Fibroblast of lung (primary cell): ENCODE data around the gene PGA4. TPM values are rescaled to one million over a fixed set of nuclear protein-coding genes. Genes with fewer than 3 reads are reported as not detected.

Experiments
- DNase-seq, 2 donors: peaks; one replicate each; pipeline versions ENCODE4 v3.0.0 to v3.0.0-alpha.2; 2010; ENCODE audit warnings: low read depth in 2 of 2
- H2AFZ ChIP-seq: 2 replicates; pipeline ENCODE4 v1.5.1; 2012; ENCODE audit warnings: low read length, control low read depth, inconsistent platforms
- H3K27ac ChIP-seq: 2 replicates; pipeline ENCODE4 v1.5.1; 2011; ENCODE audit warnings: low read length, control low read depth; ENCODE audit not compliant: insufficient read depth
- H3K27me3 ChIP-seq: 2 replicates; pipeline ENCODE4 v1.5.1; 2011; ENCODE audit warnings: mild to moderate bottlenecking, low read length; ENCODE audit not compliant: control insufficient read depth, insufficient read depth
- H3K36me3 ChIP-seq: 2 replicates; pipeline ENCODE4 v1.5.1; 2011; ENCODE audit warnings: low read length; ENCODE audit not compliant: control insufficient read depth, insufficient read depth
- H3K4me1 ChIP-seq: 2 replicates; pipeline ENCODE4 v1.5.1; 2011; ENCODE audit warnings: low read length; ENCODE audit not compliant: control insufficient read depth, insufficient read depth; ENCODE audit errors: extremely low read depth
- H3K4me2 ChIP-seq: 2 replicates; pipeline ENCODE4 v1.5.1; 2011; ENCODE audit warnings: low read length, control low read depth; ENCODE audit not compliant: insufficient read depth; ENCODE audit errors: extremely low read depth
- H3K4me3 ChIP-seq, 4 experiments: fragments of 200-600 bp in 1 of 4; sonication (generic) in 1 of 4; replicated peaks in 1 of 4; 2 replicates each; pipeline ENCODE4 v1.5.1; 2011 to 2016; ENCODE audit warnings: low read length in 4 of 4, low read depth in 3 of 4, mild to moderate bottlenecking in 3 of 4, control low read depth in 2 of 4, inconsistent platforms in 1 of 4, mixed read lengths in 1 of 4; ENCODE audit not compliant: insufficient read depth in 1 of 4; ENCODE audit errors: control extremely low read depth in 1 of 4
- H3K79me2 ChIP-seq: 2 replicates; pipeline ENCODE4 v1.5.1; 2012; ENCODE audit warnings: mild to moderate bottlenecking, low read length, inconsistent platforms; ENCODE audit not compliant: control insufficient read depth, insufficient read depth
- H3K9ac ChIP-seq: 2 replicates; pipeline ENCODE4 v1.5.1; 2011; ENCODE audit warnings: mild to moderate bottlenecking, low read length, control low read depth; ENCODE audit not compliant: insufficient read depth
- H3K9me3 ChIP-seq: 2 replicates; pipeline ENCODE4 v1.5.1; 2012; ENCODE audit warnings: low read depth, low read length; ENCODE audit not compliant: control insufficient read depth, insufficient read depth
- H4K20me1 ChIP-seq: 2 replicates; pipeline ENCODE4 v1.5.1; 2011; ENCODE audit warnings: low read length; ENCODE audit not compliant: control insufficient read depth, insufficient read depth; ENCODE audit errors: extremely low read depth
- EZH2 ChIP-seq: IDR thresholded peaks from 2 replicates; pipeline ENCODE4 v1.5.1; 2012; ENCODE audit warnings: low read length, control low read depth, mild to moderate bottlenecking; ENCODE audit errors: missing control alignments
- polyA plus RNA-seq, 2 donors: library from polyadenylated mRNA; depleted of rRNA in 1 of 2; stranded (reverse) in 1 of 2; unstranded in 1 of 2; fragments of >200 nt; gene quantifications; 2 replicates each; pipeline ENCODE4 v1.2.1, GENCODE V29; 2011 to 2012; ENCODE audit warnings: missing spikeins in 1 of 2
- total RNA-seq: library from RNA; depleted of rRNA; stranded (reverse); fragments of >200 nt; gene quantifications from 2 replicates; pipeline ENCODE4 v1.2.1, GENCODE V29; 2014
- TF ChIP-seq, protein P1 (sequence below), 2 donors: IDR thresholded peaks in 1 of 2; conservative IDR thresholded peaks in 1 of 2; 1 replicate in 1 of 2; 2 replicates in 1 of 2; pipeline ENCODE4 v1.5.1; 2011 to 2012; ENCODE audit warnings: low read length in 2 of 2, control low read depth in 1 of 2, inconsistent platforms in 1 of 2, low read depth in 1 of 2, mild to moderate bottlenecking in 1 of 2

Gene PGA4
- total and polyA plus RNA-seq, 2 donors (not counting 1 experiment from before 2014, with no cell fraction given), result 0.28 to 2.3 TPM

DNA sequence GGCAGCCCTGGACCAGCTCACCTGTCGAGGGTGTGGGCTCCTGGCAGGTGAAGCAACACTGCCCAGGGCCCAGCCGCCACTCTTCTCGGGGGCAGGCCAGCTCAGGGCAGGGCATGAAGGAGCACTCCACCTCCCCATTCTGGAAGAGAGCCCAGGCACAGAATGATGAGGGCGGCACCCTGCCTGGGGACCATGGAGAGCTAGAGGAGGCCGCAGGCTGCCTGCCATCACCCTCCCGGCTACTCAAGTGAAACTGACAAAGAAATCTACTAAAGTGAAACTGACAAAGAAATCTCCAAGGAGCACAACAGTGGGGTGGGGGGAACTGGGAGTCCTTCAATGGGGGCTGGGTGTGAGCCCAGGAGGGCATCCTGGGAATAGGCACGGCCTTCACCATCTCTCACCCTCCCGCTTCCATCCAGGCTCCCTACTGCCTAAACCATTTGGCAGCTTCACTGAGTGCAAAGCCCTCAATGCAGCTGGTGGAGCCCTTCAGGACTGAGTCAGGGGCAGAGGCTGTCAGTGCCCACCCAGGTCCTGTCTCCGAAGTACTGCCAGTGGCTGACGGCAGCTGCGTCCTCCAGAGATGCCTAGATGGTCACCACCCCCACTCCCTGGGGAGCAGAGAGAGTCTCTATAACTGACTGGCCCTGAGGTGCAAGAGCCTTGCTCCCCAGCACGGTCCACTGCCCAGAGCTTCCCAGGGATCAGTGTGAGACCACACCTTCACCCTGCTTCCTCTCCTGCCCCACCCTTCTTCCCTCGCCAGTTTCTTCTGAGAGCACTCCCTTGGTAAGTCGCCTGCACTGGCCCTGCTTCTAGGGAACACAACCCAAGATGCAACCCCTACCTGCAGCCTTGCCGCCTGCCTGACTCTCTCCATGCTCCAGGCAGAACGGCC lies 51.3 kb downstream of the PGA4 start:
- Histone ChIP-seq H4K20me1 (no peaks in the 10 kb centered on the region), H3K4me3 (no peak overlapping the region), H3K4me2 (no peak overlapping the region), H3K27ac (no peak overlapping the region), H2AFZ (no peak overlapping the region), H3K79me2 (no peaks in the 10 kb centered on the region), H3K36me3 (no peaks in the 10 kb centered on the region), H3K4me1 (no peaks in the 10 kb centered on the region), H3K9ac (no peak overlapping the region), H3K27me3 (no peaks in the 10 kb centered on the region), H3K9me3 (no peaks in the 10 kb centered on the region)
- TF ChIP-seq EZH2, result no peak
- no peak for DNase-seq

DNA sequence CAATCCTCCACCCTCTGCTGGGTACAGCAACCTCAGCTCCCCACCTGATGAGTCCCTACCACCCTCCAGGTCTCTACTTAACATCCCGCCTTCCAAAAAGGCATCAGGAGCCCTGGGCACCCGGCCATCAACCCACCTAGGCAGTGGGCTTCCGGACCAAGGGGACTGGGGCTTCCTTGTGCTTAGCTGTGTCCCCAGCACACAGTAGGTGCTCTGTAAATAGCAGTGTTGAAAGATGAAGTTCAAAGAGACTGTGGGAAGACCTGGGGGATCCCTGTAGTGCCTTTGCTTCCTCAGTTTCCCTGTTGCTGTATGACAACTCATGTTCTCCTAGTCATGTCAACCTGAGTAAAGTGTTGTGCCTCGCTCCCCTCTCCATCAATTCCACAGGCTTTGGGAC lies 51.9 kb downstream of the PGA4 start:
- no peak overlapping the region for H3K27ac ChIP-seq
- no peaks in the 10 kb centered on the region for H4K20me1 ChIP-seq
- H3K79me2 ChIP-seq, result no peaks in the 10 kb centered on the region
- no peaks in the 10 kb centered on the region for H3K27me3 ChIP-seq
- TF ChIP-seq, protein P1, sequence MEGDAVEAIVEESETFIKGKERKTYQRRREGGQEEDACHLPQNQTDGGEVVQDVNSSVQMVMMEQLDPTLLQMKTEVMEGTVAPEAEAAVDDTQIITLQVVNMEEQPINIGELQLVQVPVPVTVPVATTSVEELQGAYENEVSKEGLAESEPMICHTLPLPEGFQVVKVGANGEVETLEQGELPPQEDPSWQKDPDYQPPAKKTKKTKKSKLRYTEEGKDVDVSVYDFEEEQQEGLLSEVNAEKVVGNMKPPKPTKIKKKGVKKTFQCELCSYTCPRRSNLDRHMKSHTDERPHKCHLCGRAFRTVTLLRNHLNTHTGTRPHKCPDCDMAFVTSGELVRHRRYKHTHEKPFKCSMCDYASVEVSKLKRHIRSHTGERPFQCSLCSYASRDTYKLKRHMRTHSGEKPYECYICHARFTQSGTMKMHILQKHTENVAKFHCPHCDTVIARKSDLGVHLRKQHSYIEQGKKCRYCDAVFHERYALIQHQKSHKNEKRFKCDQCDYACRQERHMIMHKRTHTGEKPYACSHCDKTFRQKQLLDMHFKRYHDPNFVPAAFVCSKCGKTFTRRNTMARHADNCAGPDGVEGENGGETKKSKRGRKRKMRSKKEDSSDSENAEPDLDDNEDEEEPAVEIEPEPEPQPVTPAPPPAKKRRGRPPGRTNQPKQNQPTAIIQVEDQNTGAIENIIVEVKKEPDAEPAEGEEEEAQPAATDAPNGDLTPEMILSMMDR (conservative IDR thresholded peaks at IDR 0.05 in 1 of 2, IDR thresholded peaks at IDR 0.05 in 1 of 2; ENCODE audit: low read depth in 1 of 2, low read length in 2 of 2), result no peak
- no peak for TF ChIP-seq EZH2
- H3K36me3 ChIP-seq, result no peaks in the 10 kb centered on the region
- no peak overlapping the region for H2AFZ ChIP-seq
- DNase-seq, result no peak
- no peak overlapping the region for H3K4me2 ChIP-seq
- no peak overlapping the region for H3K9ac ChIP-seq
- no peak overlapping the region for H3K4me3 ChIP-seq
- no peaks in the 10 kb centered on the region for H3K4me1 ChIP-seq
- no peaks in the 10 kb centered on the region for H3K9me3 ChIP-seq

DNA sequence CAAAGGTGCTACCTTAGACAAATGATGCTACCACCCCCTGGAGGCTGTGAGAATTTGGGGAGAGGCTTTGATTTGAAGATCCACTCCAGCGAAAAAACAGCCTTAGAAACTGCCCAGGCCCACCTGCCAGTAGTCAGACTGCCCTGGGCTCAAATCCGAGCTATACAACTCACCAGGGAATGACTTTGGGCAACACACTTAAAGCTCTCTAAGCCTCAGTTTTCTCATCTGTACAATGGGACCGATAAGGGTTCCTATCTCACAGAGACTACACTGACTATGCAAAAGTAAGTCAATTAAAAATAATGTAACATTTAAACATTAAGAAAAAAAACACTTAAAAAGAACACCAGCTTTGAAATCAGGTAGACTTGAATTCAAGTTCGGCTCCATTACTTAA lies 53.0 kb downstream of the PGA4 start:
- Histone ChIP-seq H3K4me1 (no peaks in the 10 kb centered on the region), H3K36me3 (no peaks in the 10 kb centered on the region), H2AFZ (no peak overlapping the region), H3K79me2 (no peaks in the 10 kb centered on the region), H3K9ac (no peak overlapping the region), H4K20me1 (no peaks in the 10 kb centered on the region), H3K4me2 (no peak overlapping the region), H3K27ac (no peak overlapping the region), H3K4me3 (no peak overlapping the region), H3K27me3 (no peaks in the 10 kb centered on the region), H3K9me3 (no peaks in the 10 kb centered on the region)
- no peak for DNase-seq
- TF ChIP-seq, protein P1 (conservative IDR thresholded peaks at IDR 0.05 in 1 of 2, IDR thresholded peaks at IDR 0.05 in 1 of 2; ENCODE audit: low read depth in 1 of 2, low read length in 2 of 2), result no peak
- no peak for TF ChIP-seq EZH2
